NB4 (cell line): ENCODE measurements around the gene TCF12.

Experiments used
- DNase-seq: peaks from one replicate; pipeline ENCODE4 v3.0.0; 2010; ENCODE audit warnings: low read depth
- H3K4me3 ChIP-seq: one replicate; pipeline ENCODE4 v1.5.1; 2011; ENCODE audit warnings: mild to moderate bottlenecking, low read depth, low read length, moderate library complexity
- CTCF ChIP-seq: IDR thresholded peaks from one replicate; pipeline ENCODE4 v1.5.1; 2012; ENCODE audit warnings: low read depth, low read length
- MAX ChIP-seq: IDR thresholded peaks from 2 replicates; pipeline ENCODE4 v1.6.1; 2011; ENCODE audit warnings: low read depth, low read length
- MYC ChIP-seq: IDR thresholded peaks from 2 replicates; pipeline ENCODE4 v1.6.1; 2011; ENCODE audit warnings: low read depth, low read length
- POLR2A ChIP-seq: IDR thresholded peaks from 2 replicates; pipeline ENCODE4 v1.6.1; 2011; ENCODE audit warnings: mild to moderate bottlenecking; ENCODE audit not compliant: insufficient read length; ENCODE audit errors: extremely low read depth

Gene TCF12

GRCh38 chr15:57124036-57124435, 205.6 kb downstream of the TCF12 start:
- DNase-seq: no peak
- TF ChIP-seq MYC (no peak), MAX (no peak), CTCF (no peak), POLR2A (no peak)
- H3K4me3 ChIP-seq: no peak overlapping the region

GRCh38 chr15:57129064-57129463, 210.6 kb downstream of the TCF12 start:
- DNase-seq: no peak
- TF ChIP-seq MYC: no peak
- no peak for TF ChIP-seq CTCF
- TF ChIP-seq MAX: no peak
- TF ChIP-seq POLR2A: no peak
- no peak overlapping the region for H3K4me3 ChIP-seq

GRCh38 chr15:57130956-57131355, 212.5 kb downstream of the TCF12 start:
- no peak for DNase-seq
- no peak overlapping the region for H3K4me3 ChIP-seq
- TF ChIP-seq MYC: no peak
- TF ChIP-seq MAX: no peak
- TF ChIP-seq POLR2A: no peak
- TF ChIP-seq CTCF: no peak

- TF ChIP-seq POLR2A: no peak
- TF ChIP-seq CTCF: no peak
- no peak for TF ChIP-seq MAX
- TF ChIP-seq MYC: no peak
- no peak for DNase-seq
- H3K4me3 ChIP-seq: no peak overlapping the region
Measured at GRCh38 chr15:57133127-57133968, 214.9 kb downstream of the TCF12 start.

- TF ChIP-seq POLR2A (no peak), MAX (no peak)
- DNase-seq: no peak
- H3K4me3 ChIP-seq: no peak overlapping the region
Measured at GRCh38 chr15:57134071-57134605, 215.7 kb downstream of the TCF12 start.

GRCh38 chr15:57134851-57135250, 216.4 kb downstream of the TCF12 start:
- no peak overlapping the region for H3K4me3 ChIP-seq
- DNase-seq: no peak
- TF ChIP-seq CTCF (no peak), MYC (no peak)
